ENCODE measurements around the gene TRAF2.

DNA sequence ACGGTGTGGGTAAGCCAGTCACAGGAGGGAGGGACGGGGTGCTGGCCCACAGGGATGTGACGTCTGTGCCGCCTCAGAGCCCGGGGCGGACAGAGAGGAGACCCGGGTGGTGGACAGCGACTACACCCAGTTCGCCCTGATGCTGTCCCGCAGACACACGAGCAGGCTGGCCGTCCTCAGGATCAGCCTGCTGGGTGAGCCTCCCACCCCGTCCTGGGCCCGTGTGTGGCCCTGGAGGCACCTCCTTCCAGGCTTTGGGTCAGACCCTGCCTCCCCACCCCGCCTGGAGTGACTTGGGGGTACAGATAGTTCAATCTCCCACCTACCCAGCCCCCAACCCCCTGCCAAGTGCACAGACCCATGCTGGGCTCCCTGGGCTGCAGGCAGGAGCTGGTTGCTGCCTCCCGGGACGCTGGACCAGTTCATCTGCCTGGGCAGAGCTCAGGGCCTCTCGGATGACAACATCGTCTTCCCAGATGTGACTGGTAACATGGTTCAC, 67.5 kb downstream of the TRAF2 start:
- TF ChIP-seq CEBPB (IDR thresholded peaks at IDR 0.05) (no peak), EP300 (IDR thresholded peaks at IDR 0.05; ENCODE audit: borderline replicate concordance) (no peak), YY1 (IDR thresholded peaks at IDR 0.05; ENCODE audit: low read depth) (no peak), TEAD4 (IDR thresholded peaks at IDR 0.05) (no peak), FOXM1 (IDR thresholded peaks at IDR 0.05; ENCODE audit: borderline replicate concordance, low read depth) (no peak), EGR1 (IDR thresholded peaks at IDR 0.05) (no peak), TAF1 (IDR thresholded peaks at IDR 0.05; ENCODE audit: low read depth) (no peak)
- TF ChIP-seq, protein P1, sequence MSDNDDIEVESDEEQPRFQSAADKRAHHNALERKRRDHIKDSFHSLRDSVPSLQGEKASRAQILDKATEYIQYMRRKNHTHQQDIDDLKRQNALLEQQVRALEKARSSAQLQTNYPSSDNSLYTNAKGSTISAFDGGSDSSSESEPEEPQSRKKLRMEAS (IDR thresholded peaks at IDR 0.05) = no peak
- TF ChIP-seq, protein P2, sequence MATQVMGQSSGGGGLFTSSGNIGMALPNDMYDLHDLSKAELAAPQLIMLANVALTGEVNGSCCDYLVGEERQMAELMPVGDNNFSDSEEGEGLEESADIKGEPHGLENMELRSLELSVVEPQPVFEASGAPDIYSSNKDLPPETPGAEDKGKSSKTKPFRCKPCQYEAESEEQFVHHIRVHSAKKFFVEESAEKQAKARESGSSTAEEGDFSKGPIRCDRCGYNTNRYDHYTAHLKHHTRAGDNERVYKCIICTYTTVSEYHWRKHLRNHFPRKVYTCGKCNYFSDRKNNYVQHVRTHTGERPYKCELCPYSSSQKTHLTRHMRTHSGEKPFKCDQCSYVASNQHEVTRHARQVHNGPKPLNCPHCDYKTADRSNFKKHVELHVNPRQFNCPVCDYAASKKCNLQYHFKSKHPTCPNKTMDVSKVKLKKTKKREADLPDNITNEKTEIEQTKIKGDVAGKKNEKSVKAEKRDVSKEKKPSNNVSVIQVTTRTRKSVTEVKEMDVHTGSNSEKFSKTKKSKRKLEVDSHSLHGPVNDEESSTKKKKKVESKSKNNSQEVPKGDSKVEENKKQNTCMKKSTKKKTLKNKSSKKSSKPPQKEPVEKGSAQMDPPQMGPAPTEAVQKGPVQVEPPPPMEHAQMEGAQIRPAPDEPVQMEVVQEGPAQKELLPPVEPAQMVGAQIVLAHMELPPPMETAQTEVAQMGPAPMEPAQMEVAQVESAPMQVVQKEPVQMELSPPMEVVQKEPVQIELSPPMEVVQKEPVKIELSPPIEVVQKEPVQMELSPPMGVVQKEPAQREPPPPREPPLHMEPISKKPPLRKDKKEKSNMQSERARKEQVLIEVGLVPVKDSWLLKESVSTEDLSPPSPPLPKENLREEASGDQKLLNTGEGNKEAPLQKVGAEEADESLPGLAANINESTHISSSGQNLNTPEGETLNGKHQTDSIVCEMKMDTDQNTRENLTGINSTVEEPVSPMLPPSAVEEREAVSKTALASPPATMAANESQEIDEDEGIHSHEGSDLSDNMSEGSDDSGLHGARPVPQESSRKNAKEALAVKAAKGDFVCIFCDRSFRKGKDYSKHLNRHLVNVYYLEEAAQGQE (IDR thresholded peaks at IDR 0.05; ENCODE audit: low read depth) = no peak

All from Ishikawa (cell line).